Endothelial cell (in vitro differentiated cells): ENCODE measurements around the gene DAZL. TPM values are rescaled to one million over a fixed set of nuclear protein-coding genes. Genes with fewer than 3 reads are reported as not detected.
"Not testable (repeated sequence)": the region's sequence is repeated elsewhere in the genome, so short reads cannot be mapped to it uniquely, and the experiment has no call there.

ENCODE experiments used
- DNase-seq: peaks from one replicate; pipeline ENCODE4 v3.0.0; 2021; ENCODE audit warnings: low spot score
- H3K27ac Mint-ChIP-seq: one replicate; pipeline ENCODE4 v1.8.0; 2021; ENCODE audit warnings: mixed read lengths, inconsistent platforms; ENCODE audit not compliant: unreplicated experiment
- H3K27me3 Mint-ChIP-seq: one replicate; pipeline ENCODE4 v1.8.0; 2021; ENCODE audit warnings: mild to moderate bottlenecking, moderate library complexity, mixed read lengths, inconsistent platforms; ENCODE audit not compliant: unreplicated experiment
- H3K36me3 Mint-ChIP-seq: one replicate; pipeline ENCODE4 v1.8.0; 2021; ENCODE audit warnings: mild to moderate bottlenecking, low read depth, mixed read lengths, inconsistent platforms; ENCODE audit not compliant: unreplicated experiment
- H3K4me1 Mint-ChIP-seq: one replicate; pipeline ENCODE4 v1.8.0; 2021; ENCODE audit warnings: mild to moderate bottlenecking, mixed read lengths, inconsistent platforms; ENCODE audit not compliant: unreplicated experiment
- H3K4me3 Mint-ChIP-seq: one replicate; pipeline ENCODE4 v1.8.0; 2021; ENCODE audit warnings: mild to moderate bottlenecking, mixed read lengths, inconsistent platforms; ENCODE audit not compliant: unreplicated experiment
- H3K9me3 Mint-ChIP-seq: one replicate; pipeline ENCODE4 v1.8.0; 2021; ENCODE audit warnings: mixed read lengths, inconsistent platforms; ENCODE audit not compliant: unreplicated experiment
- total RNA-seq: library from RNA; stranded (reverse); fragmentation: NEBNext Ultra II Directional; extraction: Animal tissue kit (Norgen Biotek cat#: 25700); gene quantifications from one replicate; pipeline ENCODE4 v1.2.1, GENCODE V29; 2021; ENCODE audit not compliant: unreplicated experiment
- TF ChIP-seq, protein P1 (sequence below): fragments of 200-600 bp; sonication (generic); IDR thresholded peaks from one replicate; pipeline ENCODE4 v1.5.0; 2021; ENCODE audit warnings: antibody characterized with exemption; ENCODE audit not compliant: unreplicated experiment

DAZL gene
- total RNA-seq, 1 donor from 2014 or later, result 0.33 TPM

DNA sequence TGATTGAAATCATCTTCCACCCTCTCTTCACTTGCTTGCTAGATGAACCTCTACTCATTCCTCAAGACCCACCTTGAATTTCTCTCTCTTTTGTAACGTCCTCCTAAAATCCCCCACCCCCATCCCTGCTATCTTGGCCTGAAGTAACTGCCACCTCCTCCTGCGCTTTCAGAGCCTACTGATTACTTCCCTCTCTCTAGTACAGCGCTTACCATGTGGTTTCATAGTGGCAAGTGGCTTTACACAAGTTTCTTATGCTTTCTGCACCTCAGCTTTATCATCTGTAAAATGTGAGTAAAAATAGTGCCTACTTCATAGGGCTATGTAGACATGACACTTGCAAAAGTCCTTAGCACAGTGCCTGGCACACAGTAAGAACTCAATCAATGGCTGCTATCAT is 28.7 kb upstream of the DAZL start:
- Mint-ChIP-seq H3K27ac (no peak overlapping the region), H3K36me3 (no peaks in the 10 kb centered on the region), H3K27me3 (peaks cover 3% of the 10 kb centered on the region), H3K9me3 (no peaks in the 10 kb centered on the region), H3K4me1 (peaks cover 6% of the 10 kb centered on the region), H3K4me3 (no peak overlapping the region)
- TF ChIP-seq, protein P1, sequence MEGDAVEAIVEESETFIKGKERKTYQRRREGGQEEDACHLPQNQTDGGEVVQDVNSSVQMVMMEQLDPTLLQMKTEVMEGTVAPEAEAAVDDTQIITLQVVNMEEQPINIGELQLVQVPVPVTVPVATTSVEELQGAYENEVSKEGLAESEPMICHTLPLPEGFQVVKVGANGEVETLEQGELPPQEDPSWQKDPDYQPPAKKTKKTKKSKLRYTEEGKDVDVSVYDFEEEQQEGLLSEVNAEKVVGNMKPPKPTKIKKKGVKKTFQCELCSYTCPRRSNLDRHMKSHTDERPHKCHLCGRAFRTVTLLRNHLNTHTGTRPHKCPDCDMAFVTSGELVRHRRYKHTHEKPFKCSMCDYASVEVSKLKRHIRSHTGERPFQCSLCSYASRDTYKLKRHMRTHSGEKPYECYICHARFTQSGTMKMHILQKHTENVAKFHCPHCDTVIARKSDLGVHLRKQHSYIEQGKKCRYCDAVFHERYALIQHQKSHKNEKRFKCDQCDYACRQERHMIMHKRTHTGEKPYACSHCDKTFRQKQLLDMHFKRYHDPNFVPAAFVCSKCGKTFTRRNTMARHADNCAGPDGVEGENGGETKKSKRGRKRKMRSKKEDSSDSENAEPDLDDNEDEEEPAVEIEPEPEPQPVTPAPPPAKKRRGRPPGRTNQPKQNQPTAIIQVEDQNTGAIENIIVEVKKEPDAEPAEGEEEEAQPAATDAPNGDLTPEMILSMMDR, result no peak
- DNase-seq, result no peak

DNA sequence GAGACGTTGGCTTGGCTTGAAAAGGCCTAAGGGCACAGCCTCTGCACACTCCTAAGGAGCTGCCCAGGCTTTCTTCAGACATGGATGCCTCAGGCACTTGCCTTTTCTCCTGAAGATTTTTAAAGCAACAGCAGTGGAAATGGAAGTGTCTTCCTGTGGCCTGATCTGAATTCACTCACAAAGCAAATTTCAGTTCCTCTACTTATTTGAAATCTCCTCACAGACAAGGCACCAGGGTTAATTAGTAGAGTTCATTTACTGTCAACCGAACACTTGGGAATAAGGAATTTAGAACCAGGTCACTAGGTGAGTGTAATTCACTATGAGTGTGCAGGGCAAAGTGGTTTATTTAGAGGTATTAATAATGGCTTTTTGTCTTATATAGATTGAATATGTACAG is 27.2 kb upstream of the DAZL start:
- TF ChIP-seq, protein P1, result no peak
- H3K9me3 Mint-ChIP-seq, result no peaks in the 10 kb centered on the region
- no peak for DNase-seq
- H3K36me3 Mint-ChIP-seq, result no peaks in the 10 kb centered on the region
- no peaks in the 10 kb centered on the region for H3K27me3 Mint-ChIP-seq
- H3K27ac Mint-ChIP-seq, result no peak overlapping the region
- H3K4me3 Mint-ChIP-seq, result no peak overlapping the region
- H3K4me1 Mint-ChIP-seq, result no peaks in the 10 kb centered on the region

DNA sequence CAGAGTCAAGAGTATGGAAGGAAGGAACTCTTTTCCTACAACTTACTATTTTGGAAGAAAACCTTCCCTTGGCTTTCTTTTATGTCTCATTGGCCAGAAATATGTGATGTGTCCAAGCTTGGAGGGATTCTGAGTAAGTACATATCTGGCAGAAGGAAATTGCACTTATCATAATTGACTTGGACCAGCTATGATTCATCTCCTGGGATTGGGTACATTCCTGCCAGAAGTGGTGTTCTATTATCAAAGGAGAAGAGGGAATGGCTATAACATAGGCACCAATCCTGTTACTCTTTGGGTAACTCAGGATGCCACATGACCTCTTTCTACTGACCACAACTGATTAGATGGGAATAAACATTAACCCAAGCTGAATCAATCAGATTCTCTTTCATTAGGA is 13.5 kb upstream of the DAZL start:
- H3K36me3 Mint-ChIP-seq, result no peaks in the 10 kb centered on the region
- no peaks in the 10 kb centered on the region for H3K9me3 Mint-ChIP-seq
- DNase-seq, result no peak
- no peaks in the 10 kb centered on the region for H3K27me3 Mint-ChIP-seq
- TF ChIP-seq, protein P1, result no peak
- H3K27ac Mint-ChIP-seq, result no peak overlapping the region
- no peaks in the 10 kb centered on the region for H3K4me1 Mint-ChIP-seq
- H3K4me3 Mint-ChIP-seq, result no peak overlapping the region

DNA sequence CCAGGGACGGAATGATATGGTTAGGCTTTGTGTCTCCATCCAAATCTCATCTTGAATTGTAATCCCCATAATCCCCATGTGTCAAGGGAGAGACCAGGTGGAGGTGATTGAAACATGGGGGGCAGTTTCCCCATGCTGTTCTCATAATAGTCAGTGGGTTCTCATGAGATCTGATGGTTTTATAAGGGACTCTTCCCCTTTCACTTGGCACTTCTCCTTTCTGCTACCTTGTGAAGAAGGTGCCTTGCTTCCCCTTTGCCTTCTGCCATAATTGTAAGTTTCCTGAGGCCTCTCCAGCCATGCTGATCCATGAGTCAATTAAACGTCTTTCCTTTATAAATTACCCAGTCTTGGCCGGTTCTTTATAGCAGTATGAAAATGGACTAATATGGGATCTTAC is 11.9 kb upstream of the DAZL start:
- H3K27me3 Mint-ChIP-seq, H3K4me1 Mint-ChIP-seq, DNase-seq, H3K27ac Mint-ChIP-seq, H3K4me3 Mint-ChIP-seq, H3K9me3 Mint-ChIP-seq, H3K36me3 Mint-ChIP-seq: not testable (repeated sequence)

DNA sequence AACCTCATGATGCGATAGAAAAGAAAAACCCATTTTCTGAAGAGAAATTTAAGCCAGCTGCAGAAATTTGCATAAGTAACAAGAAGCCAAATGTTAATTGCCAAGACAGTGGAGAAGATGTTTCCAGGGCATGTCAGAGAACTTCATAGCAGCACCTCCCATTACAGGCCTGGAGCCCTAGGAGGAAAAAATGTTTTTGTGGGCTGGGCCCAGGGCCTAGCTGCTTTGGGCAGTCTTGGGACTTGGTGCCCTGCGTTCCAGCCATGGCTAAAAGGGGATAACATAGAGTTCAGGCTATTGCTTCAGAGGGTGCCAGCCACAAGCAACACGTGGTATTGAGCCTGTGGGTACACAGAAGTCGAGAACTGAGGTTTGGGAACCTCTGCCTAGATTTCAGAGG is 10.9 kb upstream of the DAZL start:
- TF ChIP-seq, protein P1, result no peak
- H3K4me1 Mint-ChIP-seq, result no peaks in the 10 kb centered on the region
- DNase-seq, result no peak
- H3K27me3 Mint-ChIP-seq, result no peaks in the 10 kb centered on the region
- H3K9me3 Mint-ChIP-seq, result no peaks in the 10 kb centered on the region
- H3K4me3 Mint-ChIP-seq, result no peak overlapping the region
- no peaks in the 10 kb centered on the region for H3K36me3 Mint-ChIP-seq
- H3K27ac Mint-ChIP-seq, result no peak overlapping the region
